ENCODE measurements around the gene CD200R1.

GRCh38 chr3:112967828-112968227 is 7.1 kb downstream of the CD200R1 start:
- no peak for TF ChIP-seq EP300 (IDR thresholded peaks at IDR 0.05)
- TF ChIP-seq CTCF (IDR thresholded peaks at IDR 0.05): no peak

Measured in suprapubic skin (tissue), 3 donors.